T-helper 1 cell treated with Interleukin-12 subunit alpha and Interleukin-12 subunit beta and Interleukin-4 antibody, amounts not matched to agents 30 μg/mL and 1 μg/mL, for 36 hours (primary cell): ENCODE data around the gene PCDH11Y.
"Not testable (repeated sequence)": the region's sequence is repeated elsewhere in the genome, so short reads cannot be mapped to it uniquely, and the experiment has no call there.

Source experiments
- H3K27ac Mint-ChIP-seq: one replicate; pipeline ENCODE4 v1.8.0; 2021; ENCODE audit warnings: mild to moderate bottlenecking, mixed read lengths
- H3K27me3 Mint-ChIP-seq: one replicate; pipeline ENCODE4 v1.8.0; 2021; ENCODE audit warnings: low read depth, mixed read lengths
- H3K36me3 Mint-ChIP-seq: one replicate; pipeline ENCODE4 v1.8.0; 2021; ENCODE audit warnings: low read depth, mixed read lengths
- H3K4me1 Mint-ChIP-seq: one replicate; pipeline ENCODE4 v1.8.0; 2021; ENCODE audit warnings: low read depth, mixed read lengths
- H3K4me3 Mint-ChIP-seq: one replicate; pipeline ENCODE4 v1.8.0; 2021; ENCODE audit warnings: mild to moderate bottlenecking, moderate library complexity, mixed read lengths
- H3K9me3 Mint-ChIP-seq: one replicate; pipeline ENCODE4 v1.8.0; 2021; ENCODE audit warnings: mixed read lengths

The PCDH11Y gene

GRCh38 chrY:5000057-5000456 is at the start of gene PCDH11Y:
TSS of gene PCDH11Y (plus strand) at chrY:5000296. CDS start at chrY:5057100, 56,804 bp downstream.
- not testable (repeated sequence) for H3K4me3 Mint-ChIP-seq

GRCh38 chrY:4967894-4968293 is 32.2 kb upstream of the PCDH11Y start:
- H3K4me1 Mint-ChIP-seq, H3K27me3 Mint-ChIP-seq, H3K27ac Mint-ChIP-seq, H3K4me3 Mint-ChIP-seq, H3K36me3 Mint-ChIP-seq, H3K9me3 Mint-ChIP-seq: not testable (repeated sequence)

More at GRCh38 chrY:5000057-5000456, at the start of gene PCDH11Y:
- not testable (repeated sequence) for H3K9me3 Mint-ChIP-seq, H3K4me1 Mint-ChIP-seq, H3K36me3 Mint-ChIP-seq, H3K27ac Mint-ChIP-seq
- H3K27me3 Mint-ChIP-seq = peaks cover 16% of the 10 kb centered on the region

GRCh38 chrY:4991743-4992400 is 8.2 kb upstream of the PCDH11Y start:
- H3K27ac Mint-ChIP-seq, H3K27me3 Mint-ChIP-seq, H3K36me3 Mint-ChIP-seq, H3K4me3 Mint-ChIP-seq, H3K4me1 Mint-ChIP-seq, H3K9me3 Mint-ChIP-seq: not testable (repeated sequence)

- not testable (repeated sequence) for H3K9me3 Mint-ChIP-seq, H3K36me3 Mint-ChIP-seq, H3K27me3 Mint-ChIP-seq, H3K4me3 Mint-ChIP-seq, H3K4me1 Mint-ChIP-seq, H3K27ac Mint-ChIP-seq
These were observed 5.2 kb upstream of the PCDH11Y start for GRCh38 chrY:4994892-4995291.

GRCh38 chrY:5002476-5003184 is 2.5 kb downstream of the PCDH11Y start:
- H3K4me3 Mint-ChIP-seq, H3K9me3 Mint-ChIP-seq, H3K4me1 Mint-ChIP-seq, H3K36me3 Mint-ChIP-seq, H3K27ac Mint-ChIP-seq: not testable (repeated sequence)
- peaks cover 16% of the 10 kb centered on the region for H3K27me3 Mint-ChIP-seq

GRCh38 chrY:5038972-5039523 is 39.0 kb downstream of the PCDH11Y start:
- not testable (repeated sequence) for H3K27ac Mint-ChIP-seq, H3K9me3 Mint-ChIP-seq, H3K4me3 Mint-ChIP-seq, H3K36me3 Mint-ChIP-seq, H3K27me3 Mint-ChIP-seq, H3K4me1 Mint-ChIP-seq

- not testable (repeated sequence) for H3K4me1 Mint-ChIP-seq, H3K4me3 Mint-ChIP-seq, H3K36me3 Mint-ChIP-seq, H3K27me3 Mint-ChIP-seq, H3K27ac Mint-ChIP-seq, H3K9me3 Mint-ChIP-seq
These were observed 82.9 kb downstream of the PCDH11Y start for GRCh38 chrY:5083017-5083416.

GRCh38 chrY:5182998-5183397 is 182.9 kb downstream of the PCDH11Y start:
- H3K9me3 Mint-ChIP-seq, H3K27me3 Mint-ChIP-seq, H3K4me1 Mint-ChIP-seq, H3K4me3 Mint-ChIP-seq, H3K36me3 Mint-ChIP-seq, H3K27ac Mint-ChIP-seq: not testable (repeated sequence)

GRCh38 chrY:5215116-5215515 is 215.0 kb downstream of the PCDH11Y start:
- H3K4me3 Mint-ChIP-seq, H3K27ac Mint-ChIP-seq, H3K27me3 Mint-ChIP-seq, H3K36me3 Mint-ChIP-seq, H3K4me1 Mint-ChIP-seq, H3K9me3 Mint-ChIP-seq: not testable (repeated sequence)

- H3K4me3 Mint-ChIP-seq, H3K27ac Mint-ChIP-seq, H3K4me1 Mint-ChIP-seq, H3K27me3 Mint-ChIP-seq, H3K36me3 Mint-ChIP-seq: not testable (repeated sequence)
- H3K9me3 Mint-ChIP-seq = peaks cover 23% of the 10 kb centered on the region
These were observed 324.8 kb downstream of the PCDH11Y start for GRCh38 chrY:5324931-5325330.

GRCh38 chrY:5342220-5342619 is 342.1 kb downstream of the PCDH11Y start:
- not testable (repeated sequence) for H3K27me3 Mint-ChIP-seq, H3K4me1 Mint-ChIP-seq, H3K4me3 Mint-ChIP-seq, H3K27ac Mint-ChIP-seq, H3K9me3 Mint-ChIP-seq, H3K36me3 Mint-ChIP-seq

- H3K36me3 Mint-ChIP-seq, H3K4me3 Mint-ChIP-seq: not testable (repeated sequence)
These were observed 543.6 kb downstream of the PCDH11Y start for GRCh38 chrY:5543705-5544104.

GRCh38 chrY:5638589-5638988 is 638.5 kb downstream of the PCDH11Y start:
- not testable (repeated sequence) for H3K4me3 Mint-ChIP-seq, H3K9me3 Mint-ChIP-seq, H3K4me1 Mint-ChIP-seq, H3K36me3 Mint-ChIP-seq, H3K27ac Mint-ChIP-seq, H3K27me3 Mint-ChIP-seq

More at GRCh38 chrY:5543705-5544104, 543.6 kb downstream of the PCDH11Y start:
- H3K27me3 Mint-ChIP-seq, H3K4me1 Mint-ChIP-seq, H3K27ac Mint-ChIP-seq, H3K9me3 Mint-ChIP-seq: not testable (repeated sequence)

GRCh38 chrY:5679265-5679664 is 679.2 kb downstream of the PCDH11Y start:
- H3K4me3 Mint-ChIP-seq, H3K9me3 Mint-ChIP-seq: not testable (repeated sequence)

GRCh38 chrY:5708727-5709126 is 708.6 kb downstream of the PCDH11Y start:
- H3K4me1 Mint-ChIP-seq, H3K9me3 Mint-ChIP-seq, H3K4me3 Mint-ChIP-seq, H3K27ac Mint-ChIP-seq, H3K36me3 Mint-ChIP-seq, H3K27me3 Mint-ChIP-seq: not testable (repeated sequence)

More at GRCh38 chrY:5679265-5679664, 679.2 kb downstream of the PCDH11Y start:
- not testable (repeated sequence) for H3K36me3 Mint-ChIP-seq, H3K27me3 Mint-ChIP-seq, H3K4me1 Mint-ChIP-seq, H3K27ac Mint-ChIP-seq
